RWPE1 (cell line): ENCODE results near the gene NARS2.

Experiments
- CTCF ChIA-PET: fragments of 350-600 bp; sonication (Branson Sonifier 250); formaldehyde crosslinking; extraction: SDS; loops from one replicate; lab custom pipeline; 2021; lab: Yijun Ruan, JAX
- POLR2A ChIA-PET: fragments of 400-600 bp; formaldehyde crosslinking; extraction: SDS; loops from one replicate; lab custom pipeline; 2020; ENCODE audit warnings: antibody characterized with exemption; ENCODE audit not compliant: low non-redundant PET; lab: Yijun Ruan, JAX
- DNase-seq: peaks from one replicate; pipeline ENCODE4 v3.0.0; 2012; ENCODE audit warnings: low spot score
- H3K27ac ChIP-seq: fragments of 450-650 bp; 2 replicates; pipeline ENCODE4 v1.5.1; 2017
- CTCF ChIP-seq: fragments of 450-650 bp; conservative IDR thresholded peaks from 2 replicates; pipeline ENCODE4 v1.5.1; 2017; ENCODE audit warnings: low read depth, mild to moderate bottlenecking

The NARS2 gene

GRCh38 chr11:78446210-78446609 lies 128.5 kb downstream of the NARS2 start:
- no peak for DNase-seq
- CTCF ChIA-PET = no interaction called here
- no peak for TF ChIP-seq CTCF
- H3K27ac ChIP-seq = no peak overlapping the region
- POLR2A ChIA-PET = no interaction called here

- POLR2A ChIA-PET = no interaction called here
- DNase-seq = no peak
- CTCF ChIA-PET = no interaction called here
- H3K27ac ChIP-seq = no peak overlapping the region
- TF ChIP-seq CTCF = no peak
Observed at GRCh38 chr11:78444726-78445125, 129.9 kb downstream of the NARS2 start.

GRCh38 chr11:78441956-78442355 lies 132.7 kb downstream of the NARS2 start:
- CTCF ChIA-PET = no interaction called here
- TF ChIP-seq CTCF = no peak
- no peak overlapping the region for H3K27ac ChIP-seq
- no peak for DNase-seq
- POLR2A ChIA-PET = no interaction called here

- POLR2A ChIA-PET = no interaction called here
- no peak for DNase-seq
- CTCF ChIA-PET = no interaction called here
- H3K27ac ChIP-seq = no peak overlapping the region
- TF ChIP-seq CTCF = no peak
Observed at GRCh38 chr11:78438298-78438975, 136.2 kb downstream of the NARS2 start.

- no peak overlapping the region for H3K27ac ChIP-seq
- ChIA-PET POLR2A (no interaction called here), CTCF (interaction anchor here (0.6 to 0.7 kb wide), 2 partner anchors 175 to 318 kb away, joined by 3 read pairs; no protein-coding TSS in a partner anchor)
- no peak for TF ChIP-seq CTCF
- DNase-seq = no peak
Observed at GRCh38 chr11:78432956-78433355, 141.7 kb downstream of the NARS2 start.

GRCh38 chr11:78432058-78432515 lies 142.6 kb downstream of the NARS2 start:
- ChIA-PET POLR2A (no interaction called here), CTCF (interaction anchor here (0.6 to 0.7 kb wide), 5 partner anchors 38 to 1535 kb away, joined by 3 to 11 read pairs (median 3); no protein-coding TSS in a partner anchor)
- peak; percentile 41 for TF ChIP-seq CTCF
- DNase-seq = no peak
- no peak overlapping the region for H3K27ac ChIP-seq
